Gastrocnemius medialis (tissue), 4 donors: Measurements from ENCODE around the gene LRRC4.

ENCODE experiments used
- POLR2A ChIP-seq, 2 donors: fragments of 450-650 bp; IDR thresholded peaks; one replicate each; pipeline ENCODE4 v1.6.1; 2017; ENCODE audit warnings: antibody characterized with exemption in 2 of 2, mild to moderate bottlenecking in 2 of 2, moderate library complexity in 2 of 2
- TF ChIP-seq, protein P1 (sequence below), 5 experiments: fragments of 450-650 bp in 3 of 5; fragments of 200-600 bp in 2 of 5; sonication (generic) in 2 of 5; IDR thresholded peaks in 4 of 5; conservative IDR thresholded peaks in 1 of 5; 1 replicate in 4 of 5; 2 replicates in 1 of 5; pipeline ENCODE4 v1.5.1; 2016 to 2019; ENCODE audit warnings: antibody characterized with exemption in 5 of 5, mild to moderate bottlenecking in 3 of 5, moderate library complexity in 3 of 5

DNA sequence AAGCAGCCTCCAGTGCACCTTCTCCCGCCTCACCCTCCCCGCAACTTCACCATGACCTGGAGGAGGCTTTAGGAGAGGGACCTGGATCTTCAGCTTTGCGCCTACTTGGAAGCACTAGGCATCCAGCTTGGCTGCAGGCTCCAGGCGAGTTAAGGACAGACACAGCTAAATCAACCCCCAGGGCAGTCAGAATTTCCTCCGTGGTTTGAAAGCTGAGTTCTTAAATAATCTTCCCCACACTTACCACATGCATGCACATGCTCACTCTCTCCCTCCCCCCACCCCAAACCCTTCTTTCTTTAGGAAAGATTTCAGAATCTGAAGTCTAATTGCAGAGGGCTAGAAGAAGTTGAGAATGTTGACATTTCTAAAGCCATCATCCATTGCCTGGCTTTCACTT is 36.7 kb upstream of the LRRC4 start:
- TF ChIP-seq, protein P1, sequence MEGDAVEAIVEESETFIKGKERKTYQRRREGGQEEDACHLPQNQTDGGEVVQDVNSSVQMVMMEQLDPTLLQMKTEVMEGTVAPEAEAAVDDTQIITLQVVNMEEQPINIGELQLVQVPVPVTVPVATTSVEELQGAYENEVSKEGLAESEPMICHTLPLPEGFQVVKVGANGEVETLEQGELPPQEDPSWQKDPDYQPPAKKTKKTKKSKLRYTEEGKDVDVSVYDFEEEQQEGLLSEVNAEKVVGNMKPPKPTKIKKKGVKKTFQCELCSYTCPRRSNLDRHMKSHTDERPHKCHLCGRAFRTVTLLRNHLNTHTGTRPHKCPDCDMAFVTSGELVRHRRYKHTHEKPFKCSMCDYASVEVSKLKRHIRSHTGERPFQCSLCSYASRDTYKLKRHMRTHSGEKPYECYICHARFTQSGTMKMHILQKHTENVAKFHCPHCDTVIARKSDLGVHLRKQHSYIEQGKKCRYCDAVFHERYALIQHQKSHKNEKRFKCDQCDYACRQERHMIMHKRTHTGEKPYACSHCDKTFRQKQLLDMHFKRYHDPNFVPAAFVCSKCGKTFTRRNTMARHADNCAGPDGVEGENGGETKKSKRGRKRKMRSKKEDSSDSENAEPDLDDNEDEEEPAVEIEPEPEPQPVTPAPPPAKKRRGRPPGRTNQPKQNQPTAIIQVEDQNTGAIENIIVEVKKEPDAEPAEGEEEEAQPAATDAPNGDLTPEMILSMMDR (IDR thresholded peaks at IDR 0.05 in 4 of 5, conservative IDR thresholded peaks at IDR 0.05 in 1 of 5), result no peak
- no peak for TF ChIP-seq POLR2A (IDR thresholded peaks at IDR 0.05)
